Vagina (tissue), 2 donors: ENCODE measurements around the gene GNPTG.

ENCODE experiments used
- POLR2A ChIP-seq, 2 donors: fragments of 450-650 bp; IDR thresholded peaks; one replicate each; pipeline ENCODE4 v1.6.1; 2017; ENCODE audit warnings: antibody characterized with exemption in 2 of 2, mild to moderate bottlenecking in 2 of 2, moderate library complexity in 2 of 2
- POLR2AphosphoS5 ChIP-seq, 2 donors: sonication (generic); formaldehyde crosslinking; IDR thresholded peaks; one replicate each; pipeline ENCODE4 v1.9.0; 2017; ENCODE audit warnings: antibody characterized with exemption in 2 of 2, mild to moderate bottlenecking in 2 of 2, low read depth in 1 of 2; ENCODE audit not compliant: insufficient read depth in 1 of 2
- TF ChIP-seq, protein P1 (sequence below), 3 experiments: fragments of 450-650 bp in 2 of 3; fragments of 200-600 bp in 1 of 3; sonication (generic) in 1 of 3; IDR thresholded peaks; one replicate each; pipeline ENCODE4 v1.5.1; 2017 to 2019; ENCODE audit warnings: antibody characterized with exemption in 3 of 3, mild to moderate bottlenecking in 2 of 3, moderate library complexity in 2 of 3

DNA sequence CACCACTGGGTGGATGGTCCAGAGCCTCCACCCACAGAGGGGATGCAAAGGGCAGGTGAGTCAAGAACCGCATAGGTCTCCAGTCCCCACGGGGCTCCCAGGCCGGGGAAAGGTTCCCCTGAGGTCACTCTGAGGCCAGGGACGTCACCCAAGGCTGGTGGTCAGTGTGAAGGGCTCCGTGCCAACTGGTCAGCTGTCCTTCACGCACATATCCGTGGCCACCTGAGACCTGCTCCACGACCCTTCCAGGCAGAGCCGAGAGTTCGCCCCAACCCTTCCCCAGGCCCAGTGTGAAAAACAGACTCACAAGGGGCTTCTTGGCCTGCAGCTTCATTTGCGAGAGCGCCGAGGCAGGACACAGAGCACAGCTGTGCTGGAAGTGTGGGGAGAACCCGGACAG, 2.8 kb upstream of the GNPTG start:
- TF ChIP-seq, protein P1, sequence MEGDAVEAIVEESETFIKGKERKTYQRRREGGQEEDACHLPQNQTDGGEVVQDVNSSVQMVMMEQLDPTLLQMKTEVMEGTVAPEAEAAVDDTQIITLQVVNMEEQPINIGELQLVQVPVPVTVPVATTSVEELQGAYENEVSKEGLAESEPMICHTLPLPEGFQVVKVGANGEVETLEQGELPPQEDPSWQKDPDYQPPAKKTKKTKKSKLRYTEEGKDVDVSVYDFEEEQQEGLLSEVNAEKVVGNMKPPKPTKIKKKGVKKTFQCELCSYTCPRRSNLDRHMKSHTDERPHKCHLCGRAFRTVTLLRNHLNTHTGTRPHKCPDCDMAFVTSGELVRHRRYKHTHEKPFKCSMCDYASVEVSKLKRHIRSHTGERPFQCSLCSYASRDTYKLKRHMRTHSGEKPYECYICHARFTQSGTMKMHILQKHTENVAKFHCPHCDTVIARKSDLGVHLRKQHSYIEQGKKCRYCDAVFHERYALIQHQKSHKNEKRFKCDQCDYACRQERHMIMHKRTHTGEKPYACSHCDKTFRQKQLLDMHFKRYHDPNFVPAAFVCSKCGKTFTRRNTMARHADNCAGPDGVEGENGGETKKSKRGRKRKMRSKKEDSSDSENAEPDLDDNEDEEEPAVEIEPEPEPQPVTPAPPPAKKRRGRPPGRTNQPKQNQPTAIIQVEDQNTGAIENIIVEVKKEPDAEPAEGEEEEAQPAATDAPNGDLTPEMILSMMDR (IDR thresholded peaks at IDR 0.05): no peak
- TF ChIP-seq POLR2AphosphoS5 (IDR thresholded peaks at IDR 0.05; ENCODE audit: insufficient read depth in 1 of 2, low read depth in 1 of 2): no peak
- TF ChIP-seq POLR2A (IDR thresholded peaks at IDR 0.05): no peak
